OCI-M2 (cell line): ENCODE data around the gene ELAC2.

ENCODE experiments used
- DNase-seq: peaks from one replicate; lab custom pipeline; 2025; ENCODE audit not compliant: unreplicated experiment; lab: John Stamatoyannopoulos, UW

The ELAC2 gene

GRCh38 chr17:13024526-13025257 is 6.9 kb upstream of the ELAC2 start:
- DNase-seq: peak; percentile 30

GRCh38 chr17:13024016-13024415 is 6.2 kb upstream of the ELAC2 start:
- no peak for DNase-seq

- no peak for DNase-seq
Measured at GRCh38 chr17:13016881-13017654, 759 bp downstream of the ELAC2 start.

- DNase-seq: no peak
Measured at GRCh38 chr17:13014801-13015200, 3.0 kb downstream of the ELAC2 start.

GRCh38 chr17:13010959-13011358 is 6.9 kb downstream of the ELAC2 start:
- DNase-seq: no peak

- DNase-seq: no peak
Measured at GRCh38 chr17:13008461-13008860, 9.4 kb downstream of the ELAC2 start.

DNA sequence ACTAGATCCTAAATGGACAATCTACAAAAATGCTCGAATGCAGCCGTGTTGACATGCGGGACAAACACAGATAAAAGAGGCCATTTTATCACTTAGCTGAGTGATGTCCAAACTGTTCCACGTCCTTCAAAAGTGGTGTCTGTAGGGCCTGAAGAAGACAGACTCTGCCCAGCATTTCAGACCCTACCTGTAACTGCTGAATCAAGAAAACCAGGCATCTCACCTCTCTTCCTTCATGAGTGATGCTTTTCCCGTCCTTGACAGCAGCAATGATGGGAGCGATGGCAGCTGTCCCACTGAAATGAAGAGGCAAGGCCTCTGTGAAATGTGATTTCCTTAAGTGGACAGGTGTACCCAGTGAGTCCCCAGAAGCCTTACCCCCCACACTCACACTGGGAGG is 12.3 kb downstream of the ELAC2 start:
- DNase-seq: no peak

- no peak for DNase-seq
Measured at GRCh38 chr17:13004336-13004735, 13.5 kb downstream of the ELAC2 start.

- DNase-seq: no peak
Measured at GRCh38 chr17:13003927-13004326, 13.9 kb downstream of the ELAC2 start.

DNA sequence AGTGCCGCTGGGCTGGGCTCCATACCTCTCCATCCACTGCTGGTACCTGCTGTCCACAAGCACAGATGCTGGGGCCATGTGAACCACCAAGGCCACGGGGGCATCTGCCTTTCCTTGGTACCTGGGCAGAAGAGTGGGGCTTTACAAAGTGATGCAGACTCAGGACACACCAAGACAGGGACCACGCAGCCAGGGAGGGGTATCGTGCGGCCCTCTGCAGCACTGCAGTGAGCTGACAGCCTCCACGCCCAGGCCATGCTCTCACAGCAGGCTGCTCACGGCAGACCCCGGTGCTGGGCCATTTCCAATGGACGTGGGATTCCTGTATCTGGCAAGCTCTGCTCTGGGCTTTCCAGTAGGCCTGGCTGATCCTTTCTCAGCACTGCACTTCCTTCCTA is 14.4 kb downstream of the ELAC2 start:
- DNase-seq: no peak

GRCh38 chr17:13002761-13003453 is 14.9 kb downstream of the ELAC2 start:
- no peak for DNase-seq

DNA sequence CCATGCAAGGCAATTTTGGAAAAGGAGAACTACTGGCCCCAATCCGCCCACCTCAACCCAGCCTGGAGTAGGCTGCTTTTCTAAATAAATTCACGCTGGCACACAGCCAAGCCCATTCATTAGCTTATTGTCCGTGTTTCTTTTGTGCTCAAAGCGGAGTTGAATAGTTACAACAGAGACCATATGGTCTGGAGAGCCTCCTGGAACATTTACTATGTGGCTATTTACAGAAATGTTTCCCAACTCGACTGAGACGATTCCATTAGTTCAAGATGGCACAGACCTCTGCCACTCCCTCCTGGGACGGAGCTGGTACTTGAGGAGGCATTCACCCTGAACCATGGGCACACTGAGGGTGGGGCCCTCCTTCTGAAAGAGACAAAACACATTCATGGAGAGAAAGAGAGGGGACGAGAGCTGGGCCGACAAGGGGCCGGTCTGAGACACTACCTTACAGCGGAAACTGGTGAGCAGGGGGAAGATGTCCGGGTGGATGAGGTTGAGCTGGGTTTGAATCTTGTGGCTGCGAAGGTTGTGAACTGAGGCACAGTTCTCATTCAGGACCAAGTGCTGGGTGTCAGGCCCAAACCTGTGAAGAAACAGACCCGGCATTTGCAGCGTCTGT is 15.7 kb downstream of the ELAC2 start:
- no peak for DNase-seq

DNA sequence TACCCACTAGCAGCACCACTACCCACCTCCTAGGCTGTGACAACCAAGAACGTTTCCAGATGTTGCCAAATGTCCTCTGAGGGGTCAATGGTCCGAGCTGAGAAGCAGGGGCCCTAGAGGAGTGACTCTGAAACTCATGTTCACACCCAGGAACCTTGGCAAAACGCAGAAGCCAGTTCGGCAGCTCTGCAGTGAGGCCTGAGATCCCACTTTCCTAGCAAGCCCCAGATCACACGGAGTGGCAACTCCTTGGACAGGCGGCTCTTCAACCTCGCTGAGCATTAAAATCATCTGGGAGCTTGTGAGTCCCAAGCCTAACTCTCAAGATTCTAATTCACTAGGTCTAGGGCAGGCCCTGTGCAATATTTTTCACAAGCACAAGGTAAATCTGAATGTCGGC is 17.3 kb downstream of the ELAC2 start:
- no peak for DNase-seq

GRCh38 chr17:12998874-12999273 is 19.0 kb downstream of the ELAC2 start:
- no peak for DNase-seq

GRCh38 chr17:12998461-12998860 is 19.4 kb downstream of the ELAC2 start:
- no peak for DNase-seq

- DNase-seq: no peak
Measured at GRCh38 chr17:12996941-12997340, 20.9 kb downstream of the ELAC2 start.

GRCh38 chr17:12996357-12996756 is 21.5 kb downstream of the ELAC2 start:
- DNase-seq: no peak

DNA sequence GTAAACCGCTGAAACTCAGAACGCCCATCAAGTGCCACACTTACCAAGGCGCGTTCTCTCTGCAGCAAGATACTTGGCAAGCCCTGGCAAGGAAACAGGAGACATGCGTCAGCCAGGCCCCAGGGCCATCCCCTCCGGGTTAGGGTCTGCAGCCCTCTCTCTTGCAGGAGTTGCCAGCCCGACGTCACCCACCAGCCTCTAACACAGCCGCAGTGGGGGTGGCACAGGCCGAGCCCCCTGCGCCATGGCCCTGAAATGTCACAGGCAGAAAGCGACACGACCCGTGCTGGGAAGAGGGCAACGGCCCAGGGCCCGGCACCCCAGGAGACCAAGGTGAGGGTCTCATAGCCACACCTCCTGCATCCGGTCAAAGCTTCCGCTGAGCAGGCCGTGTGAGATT is 21.9 kb downstream of the ELAC2 start:
- DNase-seq: no peak

DNA sequence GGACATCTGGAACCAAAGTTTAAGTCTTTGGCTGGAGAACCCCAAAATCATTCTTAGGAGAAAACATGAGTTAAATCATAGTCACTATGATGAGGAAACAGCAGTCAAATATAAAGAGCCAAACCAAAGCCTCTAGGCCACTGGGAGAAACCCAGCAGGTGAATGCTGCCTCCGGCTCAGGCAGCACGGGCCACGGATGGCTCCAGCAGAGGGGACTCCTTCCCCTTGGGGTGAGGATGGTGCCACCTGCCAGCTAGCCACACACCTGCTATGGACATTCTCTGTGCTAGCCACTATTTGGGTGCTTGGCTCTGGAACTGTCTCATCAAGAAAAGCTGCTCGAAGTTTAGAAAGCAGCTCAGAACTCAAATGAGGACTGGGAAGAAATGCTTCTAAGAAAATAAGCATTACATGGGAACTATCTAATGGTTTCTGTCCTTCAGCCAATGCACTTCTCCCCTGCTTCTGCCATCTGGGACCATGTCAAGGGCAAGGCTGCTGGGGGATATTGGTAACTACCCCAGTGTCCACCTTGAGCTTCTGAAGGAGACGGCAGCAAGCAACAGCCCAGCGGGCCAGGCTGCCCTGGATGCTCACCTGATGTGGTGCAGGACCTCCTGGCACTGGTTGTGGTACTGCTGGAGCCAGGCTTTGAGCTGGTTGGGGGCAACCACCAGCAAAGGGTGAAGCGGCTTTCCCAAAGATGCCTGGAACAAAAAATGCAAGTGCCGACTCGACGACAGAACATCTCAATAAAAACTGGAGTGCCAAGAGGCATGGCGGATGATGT is 22.5 kb downstream of the ELAC2 start:
- DNase-seq: no peak

DNA sequence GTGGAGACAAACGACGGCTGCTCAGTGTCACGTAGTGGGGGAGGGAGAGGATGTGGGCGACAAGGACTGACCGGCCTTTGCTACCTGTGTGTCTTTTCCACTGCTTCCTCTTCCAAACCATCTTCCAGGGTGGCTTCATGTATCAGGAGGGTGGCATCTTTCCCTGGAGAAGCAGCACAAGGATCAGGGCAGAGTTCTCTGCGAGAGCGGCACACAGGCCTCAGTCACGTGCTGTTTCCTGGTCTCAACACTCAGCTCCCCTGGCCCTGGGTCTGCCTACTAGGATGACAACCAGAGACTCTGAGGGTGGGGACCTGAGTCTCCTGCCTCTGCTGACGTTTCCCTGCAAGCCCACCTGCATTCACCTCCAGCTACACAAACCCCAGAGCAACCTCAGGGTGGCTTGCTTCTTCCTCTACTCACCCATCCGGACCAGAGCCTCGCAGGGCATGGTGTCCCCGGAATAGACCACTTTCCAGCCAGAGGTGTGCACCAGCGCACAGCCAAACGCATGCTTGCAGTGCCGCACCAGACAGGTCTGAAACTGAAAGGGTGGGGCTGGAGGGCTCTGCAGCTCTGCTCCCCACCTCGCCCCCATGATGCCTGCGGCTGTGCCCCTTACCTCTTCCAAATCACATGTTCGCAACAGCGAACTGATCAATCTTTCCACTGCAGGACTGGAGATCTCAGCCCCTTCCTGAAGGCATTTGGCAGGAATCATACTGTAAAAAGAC is 23.3 kb downstream of the ELAC2 start:
- no peak for DNase-seq
